ENCODE measurements around the gene CHST11.

Gene CHST11

DNA sequence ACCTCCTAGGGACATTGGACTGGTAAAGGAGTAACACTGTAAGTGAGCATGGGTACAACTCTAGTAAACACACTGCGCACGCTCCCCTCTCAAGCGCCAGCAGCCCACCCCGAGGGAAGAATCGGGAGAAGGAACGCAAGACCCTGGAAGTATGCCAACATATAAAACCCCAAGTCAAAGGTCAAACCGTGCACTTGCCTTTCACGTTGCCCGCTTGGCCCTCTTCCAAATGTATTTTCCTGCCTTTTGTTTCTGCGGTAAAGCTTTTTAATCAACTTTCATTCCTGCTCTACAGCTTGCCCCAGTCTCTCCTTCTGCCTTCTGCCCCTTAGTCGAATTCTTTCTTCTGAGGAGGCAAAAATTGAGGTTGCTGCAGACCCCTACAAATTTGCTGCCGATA lies 17.6 kb upstream of the CHST11 start:
- Histone ChIP-seq H3K9ac (no peak overlapping the region), H3K9me3 (replicated peaks in 1 of 11) (no peaks in the 10 kb centered on the region), H3K4me2 (no peak overlapping the region), H4K20me1 (no peaks in the 10 kb centered on the region), H3K4me1 (peaks cover 5 to 9% (median 8%) of the 10 kb centered on the region in 10 experiments; a peak in 13 of 20 replicates), H3K27me3 (no peaks in the 10 kb centered on the region), H3K4me3 (no peak overlapping the region), H3K27ac (no peak overlapping the region), H3K36me3 (no peaks in the 10 kb centered on the region)
- TF ChIP-seq Cebpa-rat (IDR thresholded peaks at IDR 0.05) = no peak

DNA sequence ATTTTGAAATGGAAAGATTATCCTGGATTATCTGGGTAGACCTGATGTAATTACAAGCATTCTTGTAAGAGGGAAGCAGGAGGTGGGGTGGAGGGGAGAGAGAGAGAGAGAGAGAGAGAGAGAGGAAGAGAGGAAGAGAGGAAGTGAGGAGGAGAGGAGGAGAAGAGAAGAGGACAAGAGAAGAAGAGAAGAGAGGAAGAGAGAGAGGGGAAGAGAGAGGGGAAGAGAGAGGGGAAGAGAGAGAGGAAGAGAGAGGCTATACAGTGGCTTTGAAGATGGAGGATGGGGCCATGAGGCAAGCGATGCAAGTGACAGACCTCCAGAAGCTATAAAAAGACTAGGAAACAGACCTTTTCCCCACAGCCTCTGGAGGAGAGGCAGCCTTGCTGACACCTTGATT lies 13.7 kb upstream of the CHST11 start:
- Histone ChIP-seq H3K4me3 (no peak overlapping the region), H3K4me2 (peak overlapping the region in 10 of 11 experiments; percentile 8 to 51 (median 33); a peak in 14 of 22 replicates), H3K36me3 (0 out of 22 replicates have a peak, but pooled peaks cover 0 to 3% (median 0%) of the 10 kb centered on the region in 11 experiments), H4K20me1 (no peaks in the 10 kb centered on the region), H3K27me3 (no peaks in the 10 kb centered on the region), H3K9ac (no peak overlapping the region), H3K4me1 (peaks cover 5 to 9% (median 8%) of the 10 kb centered on the region in 10 experiments; a peak in 13 of 20 replicates), H3K9me3 (replicated peaks in 1 of 11) (peaks cover 18 to 29% (median 25%) of the 10 kb centered on the region in 11 experiments), H3K27ac (no peak overlapping the region)
- TF ChIP-seq Cebpa-rat (IDR thresholded peaks at IDR 0.05) = no peak

DNA sequence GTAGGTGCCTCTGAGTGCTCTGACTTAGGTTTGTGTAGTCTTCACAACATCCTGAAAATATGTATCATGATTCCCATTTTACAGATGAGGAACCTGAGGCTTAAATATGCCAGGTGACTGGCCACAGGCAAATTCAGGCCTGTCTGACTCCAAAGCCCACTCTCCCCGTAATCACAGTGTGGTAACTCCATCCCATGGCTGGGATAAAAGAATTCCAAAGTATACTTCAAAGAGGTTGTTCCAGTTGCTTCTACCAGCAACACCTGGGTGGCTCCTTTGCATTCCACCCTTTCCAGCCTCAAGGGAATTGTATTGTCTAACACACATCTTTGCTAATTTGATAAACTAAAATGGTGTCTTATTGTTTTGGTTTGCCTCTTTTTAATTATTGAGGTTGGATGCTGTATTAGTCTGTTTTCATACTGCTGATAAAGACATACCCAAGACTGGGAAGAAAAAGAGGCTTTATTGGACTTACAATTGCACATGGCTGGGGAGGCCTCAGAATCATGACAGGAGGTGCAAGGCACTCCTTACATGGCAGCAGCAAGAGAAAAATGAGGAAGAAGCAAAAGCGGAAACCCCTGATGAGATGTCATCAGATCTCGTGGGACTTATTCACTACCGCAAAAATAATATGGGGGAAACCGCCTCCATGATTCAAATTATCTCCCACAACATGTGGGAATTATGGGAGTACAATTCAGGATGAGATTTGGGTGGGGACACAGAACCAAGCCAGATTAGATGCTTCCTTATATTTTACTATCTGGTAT lies 9.9 kb upstream of the CHST11 start:
- H3K4me2 ChIP-seq = no peak overlapping the region
- H3K27me3 ChIP-seq = no peaks in the 10 kb centered on the region
- H4K20me1 ChIP-seq = no peaks in the 10 kb centered on the region
- H3K27ac ChIP-seq = no peak overlapping the region
- peaks cover 5 to 9% (median 8%) of the 10 kb centered on the region in 10 experiments; a peak in 13 of 20 replicates for H3K4me1 ChIP-seq
- no peak for TF ChIP-seq Cebpa-rat (IDR thresholded peaks at IDR 0.05)
- H3K9ac ChIP-seq = no peak overlapping the region
- H3K36me3 ChIP-seq = 0 out of 22 replicates have a peak, but pooled peaks cover 0 to 3% (median 0%) of the 10 kb centered on the region in 11 experiments
- peaks cover 26 to 46% (median 37%) of the 10 kb centered on the region in 11 experiments for H3K9me3 ChIP-seq (replicated peaks in 1 of 11)
- no peak overlapping the region for H3K4me3 ChIP-seq

DNA sequence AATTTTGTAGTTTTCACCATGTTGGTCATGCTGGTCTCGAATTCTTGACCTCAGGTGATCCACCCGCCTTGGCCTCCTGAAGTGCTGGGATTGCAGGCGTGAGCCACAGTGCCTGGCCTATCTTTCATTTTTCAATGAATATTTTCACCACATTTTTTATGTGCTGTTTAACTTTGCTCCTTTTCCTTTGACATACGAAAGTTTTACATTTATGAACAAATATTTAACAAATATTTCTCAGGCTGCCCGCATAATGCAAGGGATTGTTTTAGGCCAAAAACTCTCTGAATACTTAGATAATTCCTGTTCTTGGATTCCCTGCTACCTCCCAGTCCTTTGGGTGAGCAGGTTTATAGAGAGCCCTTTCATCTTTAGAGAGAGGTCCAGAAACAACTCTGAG lies 8.7 kb upstream of the CHST11 start:
- H3K27me3 ChIP-seq = no peaks in the 10 kb centered on the region
- no peaks in the 10 kb centered on the region for H4K20me1 ChIP-seq
- H3K4me1 ChIP-seq = peaks cover 3 to 7% (median 6%) of the 10 kb centered on the region in 10 experiments; a peak in 13 of 20 replicates
- 0 out of 22 replicates have a peak, but pooled peaks cover 0 to 3% (median 0%) of the 10 kb centered on the region in 11 experiments for H3K36me3 ChIP-seq
- peaks cover 26 to 46% (median 37%) of the 10 kb centered on the region in 11 experiments for H3K9me3 ChIP-seq (replicated peaks in 1 of 11)
- no peak overlapping the region for H3K4me2 ChIP-seq
- H3K4me3 ChIP-seq = no peak overlapping the region
- H3K27ac ChIP-seq = no peak overlapping the region
- no peak overlapping the region for H3K9ac ChIP-seq
- no peak for TF ChIP-seq Cebpa-rat (IDR thresholded peaks at IDR 0.05)

DNA sequence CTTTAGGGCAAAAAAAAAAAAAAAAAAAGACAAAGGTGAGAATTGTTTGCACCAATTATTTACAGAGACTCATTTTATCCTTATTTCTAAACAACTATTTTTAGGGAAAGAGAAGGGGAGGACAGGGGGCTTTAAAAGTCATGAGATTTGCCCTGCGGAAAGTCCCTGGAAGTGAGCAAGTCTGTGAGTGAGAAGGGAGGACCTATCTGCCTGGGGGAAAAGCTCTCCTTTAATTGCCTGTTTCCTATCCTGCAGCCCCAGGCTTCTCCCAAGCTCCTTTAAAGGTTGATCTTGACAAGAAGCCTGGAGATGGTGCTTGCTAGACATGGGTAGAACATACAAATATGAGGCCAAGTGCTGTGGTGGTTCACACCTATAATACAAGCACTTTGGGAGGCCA lies 8.3 kb upstream of the CHST11 start:
- TF ChIP-seq Cebpa-rat (IDR thresholded peaks at IDR 0.05) = no peak
- peaks cover 26 to 46% (median 37%) of the 10 kb centered on the region in 11 experiments for H3K9me3 ChIP-seq (replicated peaks in 1 of 11)
- H3K27ac ChIP-seq = no peak overlapping the region
- no peak overlapping the region for H3K9ac ChIP-seq
- no peaks in the 10 kb centered on the region for H3K27me3 ChIP-seq
- no peak overlapping the region for H3K4me2 ChIP-seq
- peaks cover 0 to 2% (median 2%) of the 10 kb centered on the region in 10 experiments; a peak in 9 of 20 replicates for H3K4me1 ChIP-seq
- H4K20me1 ChIP-seq = no peaks in the 10 kb centered on the region
- H3K36me3 ChIP-seq = 0 out of 22 replicates have a peak, but pooled peaks cover 0 to 3% (median 0%) of the 10 kb centered on the region in 11 experiments
- H3K4me3 ChIP-seq = no peak overlapping the region

DNA sequence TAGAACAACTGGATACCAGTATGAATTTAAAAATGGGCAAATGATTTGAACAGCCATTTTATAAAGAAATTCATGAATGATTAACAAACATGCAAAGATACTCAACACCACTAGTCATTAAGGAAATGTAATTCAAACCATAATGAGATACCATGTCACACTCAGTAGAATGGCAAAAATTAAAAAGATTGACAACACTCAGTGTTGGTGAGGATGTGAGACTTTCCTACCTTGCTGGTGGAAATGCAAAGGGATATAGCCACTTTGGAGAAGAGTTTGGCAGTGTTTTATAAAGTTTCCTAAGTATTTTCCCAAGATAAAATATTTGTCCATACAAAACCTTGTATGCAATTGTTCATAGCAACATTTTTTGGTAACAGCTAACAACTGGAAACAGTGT lies 6.0 kb upstream of the CHST11 start:
- Histone ChIP-seq H3K4me3 (no peak overlapping the region), H3K9me3 (replicated peaks in 1 of 11) (peaks cover 23 to 40% (median 35%) of the 10 kb centered on the region in 11 experiments), H3K27me3 (no peaks in the 10 kb centered on the region), H3K4me2 (no peak overlapping the region), H3K9ac (no peak overlapping the region), H4K20me1 (no peaks in the 10 kb centered on the region; a peak in 1 of 22 replicates), H3K36me3 (0 out of 22 replicates have a peak, but pooled peaks cover 0 to 3% (median 0%) of the 10 kb centered on the region in 11 experiments), H3K4me1 (peaks cover 6 to 11% (median 9%) of the 10 kb centered on the region in 10 experiments), H3K27ac (no peak overlapping the region)
- TF ChIP-seq Cebpa-rat (IDR thresholded peaks at IDR 0.05) = no peak

DNA sequence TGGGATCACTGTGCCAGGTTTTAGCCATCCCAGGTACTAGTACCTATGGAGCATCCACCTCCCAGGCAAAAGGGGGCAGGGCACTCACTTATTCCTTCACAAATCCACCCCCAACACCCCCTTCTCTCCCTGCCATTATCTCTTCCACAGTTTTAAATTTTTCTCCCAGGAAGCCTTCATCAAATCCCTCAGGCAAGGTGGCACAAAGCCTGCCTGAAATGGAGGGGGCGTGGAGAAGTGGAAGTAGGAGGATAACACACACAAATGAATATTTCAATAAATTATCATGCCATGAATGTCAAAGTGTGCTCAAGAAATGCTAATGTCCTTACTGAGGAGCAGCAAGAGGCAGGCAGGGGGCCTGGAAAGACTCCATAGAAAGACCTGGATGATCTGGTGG lies 4.7 kb upstream of the CHST11 start:
- no peak overlapping the region for H3K27ac ChIP-seq
- peaks cover 13 to 18% (median 15%) of the 10 kb centered on the region in 10 experiments for H3K4me1 ChIP-seq
- H3K4me2 ChIP-seq = no peak overlapping the region
- peaks cover 9 to 26% (median 21%) of the 10 kb centered on the region in 11 experiments for H3K9me3 ChIP-seq (replicated peaks in 1 of 11)
- H3K36me3 ChIP-seq = no peaks in the 10 kb centered on the region
- peaks cover 0 to 3% (median 1%) of the 10 kb centered on the region in 11 experiments; a peak in 7 of 22 replicates for H4K20me1 ChIP-seq
- no peak for TF ChIP-seq Cebpa-rat (IDR thresholded peaks at IDR 0.05)
- no peaks in the 10 kb centered on the region for H3K27me3 ChIP-seq
- H3K4me3 ChIP-seq = no peak overlapping the region
- H3K9ac ChIP-seq = no peak overlapping the region

DNA sequence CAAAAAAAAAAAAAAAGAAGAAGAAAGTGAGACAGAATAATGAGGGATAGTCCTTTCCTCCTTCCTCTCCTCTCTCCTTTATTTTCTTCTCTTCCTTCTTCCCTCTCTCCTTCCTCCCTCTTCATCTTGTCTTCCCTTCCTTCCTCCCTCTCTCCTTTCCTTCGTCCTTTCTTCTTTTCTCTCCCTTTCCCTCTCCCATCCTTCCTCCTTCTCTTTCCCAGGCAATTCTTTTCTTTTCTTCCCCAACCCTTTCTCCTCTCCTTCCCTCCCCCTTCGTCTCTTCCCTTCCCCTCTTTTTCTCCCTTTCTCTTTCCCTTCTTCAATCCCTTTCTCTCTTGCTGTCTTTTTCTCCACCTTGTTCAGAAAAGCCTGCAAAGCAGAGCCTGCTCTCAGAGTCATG lies 3.6 kb upstream of the CHST11 start:
- Histone ChIP-seq H3K4me2 (no peak overlapping the region), H3K36me3 (no peaks in the 10 kb centered on the region), H3K4me1 (peaks cover 13 to 18% (median 15%) of the 10 kb centered on the region in 10 experiments), H3K9ac (no peak overlapping the region), H3K9me3 (replicated peaks in 1 of 11) (peaks cover 8 to 17% (median 14%) of the 10 kb centered on the region in 11 experiments; a peak in 21 of 22 replicates), H3K27me3 (no peaks in the 10 kb centered on the region), H3K4me3 (no peak overlapping the region), H4K20me1 (peaks cover 0 to 14% (median 10%) of the 10 kb centered on the region in 11 experiments; a peak in 13 of 22 replicates), H3K27ac (no peak overlapping the region)
- no peak for TF ChIP-seq Cebpa-rat (IDR thresholded peaks at IDR 0.05)

DNA sequence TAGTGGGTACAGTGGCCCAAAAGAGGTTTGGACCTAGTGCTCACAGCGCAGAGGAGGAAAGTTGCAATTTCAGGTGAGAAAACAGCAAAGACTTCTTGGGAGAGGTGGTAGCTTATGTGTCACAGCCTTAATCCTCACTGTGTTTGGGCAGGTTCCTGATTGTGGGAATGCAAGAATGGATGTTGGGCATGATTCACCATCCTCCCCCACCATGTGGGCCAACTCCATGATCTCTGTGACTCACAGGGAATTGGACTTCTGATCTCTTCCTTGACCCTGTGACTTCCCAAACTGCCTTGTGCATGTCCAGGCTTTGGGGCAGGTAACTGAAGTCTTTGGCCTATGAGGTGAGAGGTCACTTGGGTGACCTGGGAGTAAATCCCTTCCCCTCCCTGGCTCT lies 1.8 kb upstream of the CHST11 start:
- Histone ChIP-seq H3K9ac (no peak overlapping the region), H3K4me3 (no peak overlapping the region), H3K27me3 (no peaks in the 10 kb centered on the region), H3K36me3 (peaks cover 0 to 14% (median 0%) of the 10 kb centered on the region in 11 experiments; a peak in 8 of 22 replicates), H4K20me1 (peaks cover 0 to 32% (median 24%) of the 10 kb centered on the region in 11 experiments; a peak in 18 of 22 replicates), H3K4me1 (peaks cover 16 to 24% (median 19%) of the 10 kb centered on the region in 10 experiments), H3K4me2 (peak overlapping the region; percentile 72 to 98 (median 93); a peak in 18 of 22 replicates), H3K9me3 (replicated peaks in 1 of 11) (peaks cover 8 to 15% (median 13%) of the 10 kb centered on the region in 11 experiments; a peak in 21 of 22 replicates), H3K27ac (no peak overlapping the region)
- TF ChIP-seq Cebpa-rat (IDR thresholded peaks at IDR 0.05) = no peak
